NCI-H2227 treated with DMSO at 0.1 percent for 48 hours (cell line): Measurements from ENCODE around the gene LAMA3.

ENCODE experiments used
- DNase-seq: peaks from one replicate; lab custom pipeline; 2025; lab: John Stamatoyannopoulos, UW

Gene LAMA3

DNA sequence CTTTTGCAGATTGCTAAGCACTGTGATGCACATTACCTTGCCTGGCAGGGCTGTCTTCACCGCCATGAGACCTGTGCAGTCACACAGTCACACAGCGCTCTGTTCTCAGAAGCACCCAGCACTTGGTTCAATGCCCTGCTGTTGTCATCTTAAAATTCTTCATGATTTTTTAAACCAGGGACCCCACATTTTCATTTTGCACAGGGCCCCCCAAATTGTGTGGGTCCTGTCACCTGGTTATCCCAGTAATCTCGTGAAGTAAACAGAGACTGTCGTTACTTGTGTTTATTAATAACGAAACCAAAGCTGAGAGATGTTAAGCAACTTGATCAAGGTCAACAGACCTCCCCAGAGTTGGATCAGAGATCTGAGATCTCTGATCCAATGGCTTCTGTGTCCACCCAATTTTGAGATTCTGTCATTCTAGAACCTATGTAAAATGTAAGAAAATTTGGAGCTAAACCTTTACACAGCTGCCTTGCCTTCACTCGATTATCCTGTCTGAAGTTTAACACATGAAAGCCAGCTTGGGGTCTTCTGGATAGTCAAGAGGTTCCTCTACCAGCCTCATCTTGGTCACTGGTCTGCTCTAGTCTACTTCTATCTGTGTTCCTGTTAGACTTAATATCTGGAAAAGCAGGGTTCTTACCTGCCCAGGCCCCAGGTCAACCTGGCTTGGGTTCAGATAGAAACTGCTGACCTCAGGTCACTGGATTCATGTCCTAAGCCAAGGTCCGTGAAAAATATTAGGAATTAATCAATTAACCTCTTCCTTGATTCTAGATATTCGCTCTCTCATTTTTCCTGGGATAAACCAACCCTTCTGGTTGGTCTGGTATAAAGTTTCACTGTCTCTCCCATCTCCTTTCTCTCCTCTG lies 311.6 kb downstream of the LAMA3 start:
- DNase-seq = no peak

DNA sequence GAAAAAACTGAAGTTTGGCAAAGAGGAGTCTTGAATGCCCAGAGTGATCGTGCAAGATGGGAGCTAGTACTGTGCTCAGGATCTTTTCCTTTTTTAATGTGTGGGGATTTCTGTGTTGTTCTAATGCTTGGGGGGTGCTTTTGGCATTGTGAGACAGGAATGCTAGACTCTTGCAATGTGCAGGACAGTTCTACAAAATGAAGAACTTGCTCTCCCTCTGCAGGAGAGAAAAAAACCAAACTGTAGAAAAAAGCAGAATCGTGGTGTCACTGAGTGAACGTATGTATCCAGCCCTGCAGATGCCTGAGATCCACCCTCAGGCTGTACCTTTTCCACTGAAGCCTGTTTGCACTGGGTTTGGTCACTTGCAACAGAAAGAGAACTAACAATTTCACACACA lies 313.2 kb downstream of the LAMA3 start:
- no peak for DNase-seq

DNA sequence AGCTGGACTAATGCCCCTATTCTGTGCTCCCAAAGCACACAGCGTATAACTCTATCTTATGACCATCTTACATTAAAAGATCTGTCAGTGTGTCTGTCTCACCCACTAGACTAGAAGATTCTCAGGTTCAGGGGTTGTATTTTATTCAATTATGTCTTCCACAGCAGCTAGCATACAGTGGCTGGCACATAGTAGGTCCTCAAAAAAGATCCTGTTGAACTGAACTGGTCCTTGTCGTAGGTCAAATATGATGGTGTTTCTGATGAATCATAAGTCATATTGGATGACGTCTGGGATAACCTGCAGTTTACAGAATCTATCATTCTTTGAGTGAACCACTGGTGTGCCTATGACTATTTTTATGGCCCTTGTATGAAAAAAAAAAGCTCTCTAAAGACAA lies 314.0 kb downstream of the LAMA3 start:
- no peak for DNase-seq

DNA sequence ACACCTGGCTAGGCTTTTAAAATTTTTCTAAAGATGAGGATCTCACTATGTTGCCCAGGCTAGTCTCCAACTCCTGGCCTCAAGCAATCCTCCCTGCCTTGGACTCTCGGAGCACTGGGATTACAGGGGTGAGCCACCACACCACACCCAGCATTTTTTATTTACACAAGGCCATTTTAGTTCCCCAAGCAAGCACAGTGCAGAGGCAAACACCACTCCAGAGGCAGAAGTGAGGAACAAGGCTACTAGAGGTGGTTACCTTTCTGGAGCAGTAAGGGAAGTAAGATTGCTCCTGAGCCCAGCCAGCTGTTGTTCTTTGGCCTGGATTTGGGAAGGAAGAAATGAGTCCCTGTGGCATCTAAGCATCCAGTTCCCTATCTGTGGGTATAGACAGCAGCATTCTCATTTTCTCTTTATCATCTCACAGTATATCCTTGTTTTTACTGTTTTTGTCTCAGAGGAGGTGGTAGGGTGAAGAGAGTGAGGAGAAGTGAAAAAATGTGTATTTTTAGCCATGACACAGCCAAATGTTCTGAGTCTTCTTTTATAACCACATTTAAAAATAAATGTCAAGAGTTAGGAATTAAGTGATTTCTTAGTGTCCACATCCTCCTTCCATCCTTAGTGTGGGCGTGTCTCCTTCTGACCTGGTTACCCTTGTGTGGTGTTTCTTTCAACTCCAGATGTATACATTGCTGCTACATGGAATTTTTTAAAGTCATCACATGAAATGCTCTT lies 314.8 kb downstream of the LAMA3 start:
- DNase-seq = no peak
